Measurements from ENCODE around the gene EPHA3. TPM values are rescaled to one million over a fixed set of nuclear protein-coding genes. Genes with fewer than 3 reads are reported as not detected.

Gene EPHA3
- total RNA-seq, 2 donors from 2014 or later: 0.15 to 0.18 TPM

DNA sequence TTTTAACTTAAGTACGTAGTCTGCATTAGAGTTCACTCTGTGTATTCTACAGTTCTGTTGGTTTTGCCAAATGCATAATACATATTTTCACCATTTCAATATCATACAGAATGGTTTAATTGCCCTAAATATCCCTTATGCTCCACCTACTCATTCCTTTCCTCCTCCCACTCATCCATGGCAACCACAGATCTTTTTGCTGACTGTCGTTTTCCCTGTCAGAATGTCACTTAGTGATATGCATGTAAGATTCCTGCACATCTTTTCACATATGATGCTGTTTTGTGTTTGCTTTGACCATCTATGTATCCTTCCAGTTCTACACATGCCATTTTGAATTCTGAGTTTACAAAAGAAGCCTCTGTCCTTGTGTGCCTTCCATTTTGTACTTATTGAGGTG, 36.7 kb downstream of the EPHA3 start:
- Mint-ChIP-seq H3K36me3 (ENCODE audit: low read depth) (no peaks in the 10 kb centered on the region), H3K27me3 (ENCODE audit: insufficient read depth) (no peaks in the 10 kb centered on the region)

GRCh38 chr3:89145995-89146394, 38.6 kb downstream of the EPHA3 start:
- Histone ChIP-seq H3K27ac (ENCODE audit: low read depth, low read length) (no peak overlapping the region), H3K9ac (ENCODE audit: extremely low read depth, low read length, poor library complexity, severe bottlenecking) (no peak overlapping the region)
- H3K27ac Mint-ChIP-seq: no peak overlapping the region

More for the DNA sequence above, 36.7 kb downstream of the EPHA3 start:
- Mint-ChIP-seq H3K4me3 (no peak overlapping the region), H3K27ac (no peak overlapping the region), H3K4me1 (no peaks in the 10 kb centered on the region), H3K9me3 (no peaks in the 10 kb centered on the region)
- Histone ChIP-seq H3K9me3 (ENCODE audit: control insufficient read depth, low read length) (no peaks in the 10 kb centered on the region), H3K36me3 (ENCODE audit: control insufficient read depth, insufficient read depth, low read length) (no peaks in the 10 kb centered on the region), H3K4me3 (ENCODE audit: low read length) (no peak overlapping the region), H3K4me1 (ENCODE audit: control insufficient read depth, insufficient read depth, low read length) (no peaks in the 10 kb centered on the region), H3K27me3 (ENCODE audit: control insufficient read depth, insufficient read depth, low read length, poor library complexity, severe bottlenecking) (no peaks in the 10 kb centered on the region), H3K27ac (ENCODE audit: low read depth, low read length) (no peak overlapping the region), H3K9ac (ENCODE audit: extremely low read depth, low read length, poor library complexity, severe bottlenecking) (no peak overlapping the region)
- 56 to 88% methylated on average over 1 to 2 of the region's 2 CpGs for WGBS, 2 experiments (ENCODE audit: insufficient coverage in 1 of 2, insufficient read length in 1 of 2)
- TF ChIP-seq, protein P1, sequence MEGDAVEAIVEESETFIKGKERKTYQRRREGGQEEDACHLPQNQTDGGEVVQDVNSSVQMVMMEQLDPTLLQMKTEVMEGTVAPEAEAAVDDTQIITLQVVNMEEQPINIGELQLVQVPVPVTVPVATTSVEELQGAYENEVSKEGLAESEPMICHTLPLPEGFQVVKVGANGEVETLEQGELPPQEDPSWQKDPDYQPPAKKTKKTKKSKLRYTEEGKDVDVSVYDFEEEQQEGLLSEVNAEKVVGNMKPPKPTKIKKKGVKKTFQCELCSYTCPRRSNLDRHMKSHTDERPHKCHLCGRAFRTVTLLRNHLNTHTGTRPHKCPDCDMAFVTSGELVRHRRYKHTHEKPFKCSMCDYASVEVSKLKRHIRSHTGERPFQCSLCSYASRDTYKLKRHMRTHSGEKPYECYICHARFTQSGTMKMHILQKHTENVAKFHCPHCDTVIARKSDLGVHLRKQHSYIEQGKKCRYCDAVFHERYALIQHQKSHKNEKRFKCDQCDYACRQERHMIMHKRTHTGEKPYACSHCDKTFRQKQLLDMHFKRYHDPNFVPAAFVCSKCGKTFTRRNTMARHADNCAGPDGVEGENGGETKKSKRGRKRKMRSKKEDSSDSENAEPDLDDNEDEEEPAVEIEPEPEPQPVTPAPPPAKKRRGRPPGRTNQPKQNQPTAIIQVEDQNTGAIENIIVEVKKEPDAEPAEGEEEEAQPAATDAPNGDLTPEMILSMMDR (conservative IDR thresholded peaks at IDR 0.05): no peak
- no peak for DNase-seq

GRCh38 chr3:89154416-89154815, 47.0 kb downstream of the EPHA3 start:
- H3K4me3 Mint-ChIP-seq: no peak overlapping the region
- Histone ChIP-seq H3K9ac (ENCODE audit: extremely low read depth, low read length, poor library complexity, severe bottlenecking) (no peak overlapping the region), H3K4me1 (ENCODE audit: control insufficient read depth, insufficient read depth, low read length) (no peaks in the 10 kb centered on the region), H3K27me3 (ENCODE audit: control insufficient read depth, insufficient read depth, low read length, poor library complexity, severe bottlenecking) (no peaks in the 10 kb centered on the region), H3K27ac (ENCODE audit: low read depth, low read length) (no peak overlapping the region), H3K36me3 (ENCODE audit: control insufficient read depth, insufficient read depth, low read length) (no peaks in the 10 kb centered on the region), H3K9me3 (ENCODE audit: control insufficient read depth, low read length) (no peaks in the 10 kb centered on the region), H3K4me3 (ENCODE audit: low read length) (no peak overlapping the region)
- no peak for DNase-seq
- H3K9me3 Mint-ChIP-seq: no peaks in the 10 kb centered on the region
- TF ChIP-seq, protein P1 (conservative IDR thresholded peaks at IDR 0.05): no peak
- no peak overlapping the region for H3K27ac Mint-ChIP-seq
- H3K36me3 Mint-ChIP-seq (ENCODE audit: low read depth): no peaks in the 10 kb centered on the region
- no peaks in the 10 kb centered on the region for H3K4me1 Mint-ChIP-seq
- H3K27me3 Mint-ChIP-seq (ENCODE audit: insufficient read depth): no peaks in the 10 kb centered on the region

More at GRCh38 chr3:89145995-89146394, 38.6 kb downstream of the EPHA3 start:
- Mint-ChIP-seq H3K4me1 (no peaks in the 10 kb centered on the region), H3K36me3 (ENCODE audit: low read depth) (no peaks in the 10 kb centered on the region), H3K9me3 (no peaks in the 10 kb centered on the region), H3K4me3 (no peak overlapping the region), H3K27me3 (ENCODE audit: insufficient read depth) (no peaks in the 10 kb centered on the region)
- H3K4me1 ChIP-seq (ENCODE audit: control insufficient read depth, insufficient read depth, low read length): no peaks in the 10 kb centered on the region
- H3K36me3 ChIP-seq (ENCODE audit: control insufficient read depth, insufficient read depth, low read length): no peaks in the 10 kb centered on the region
- no peak overlapping the region for H3K4me3 ChIP-seq (ENCODE audit: low read length)
- no peaks in the 10 kb centered on the region for H3K27me3 ChIP-seq (ENCODE audit: control insufficient read depth, insufficient read depth, low read length, poor library complexity, severe bottlenecking)
- TF ChIP-seq, protein P1 (conservative IDR thresholded peaks at IDR 0.05): no peak
- no peak for DNase-seq
- no peaks in the 10 kb centered on the region for H3K9me3 ChIP-seq (ENCODE audit: control insufficient read depth, low read length)
